IMR-90 (cell line): ENCODE data around the gene MDH1B. TPM values are rescaled to one million over a fixed set of nuclear protein-coding genes. Genes with fewer than 3 reads are reported as not detected.

Experiments
- ATAC-seq: fragments of 200-7000 bp; cut with Tn5 transposase; 2 replicates; pipeline ENCODE4 v1.9.1; 2020; ENCODE audit warnings: low read depth, mild to moderate bottlenecking, moderate library complexity
- BruUV-seq: library from RNA; stranded (reverse); fragments of 400-500 nt; replicated peaks from 2 replicates; lab custom pipeline; 2021; lab: Mats Ljungman, UMichigan
- CTCF ChIA-PET: fragments of 300-600 bp; formaldehyde crosslinking; extraction: SDS; loops from one replicate; lab custom pipeline; 2021; ENCODE audit warnings: antibody characterized with exemption; lab: Yijun Ruan, JAX
- POLR2A ChIA-PET: fragments of 300-600 bp; sonication (Branson Sonifier 250); formaldehyde crosslinking; loops from one replicate; lab custom pipeline; 2022; ENCODE audit warnings: antibody characterized with exemption; ENCODE audit not compliant: unreplicated experiment; lab: Charles Lee
- DNase-seq: peaks from one replicate; pipeline ENCODE4 v3.0.0; 2013
- H2AFZ ChIP-seq: replicated peaks from 2 replicates; pipeline ENCODE3; 2013; ENCODE audit warnings: low read length, mild to moderate bottlenecking; ENCODE audit not compliant: poor library complexity
- H2AK5ac ChIP-seq: 2 replicates; pipeline ENCODE4 v1.6.1; 2013; ENCODE audit warnings: low read depth, low read length, inconsistent platforms
- H2AK9ac ChIP-seq: replicated peaks from 2 replicates; pipeline ENCODE3; 2013; ENCODE audit warnings: mild to moderate bottlenecking, low read depth, low read length, moderate library complexity; ENCODE audit not compliant: poor library complexity
- H2BK120ac ChIP-seq: 2 replicates; pipeline ENCODE4 v1.6.1; 2013; ENCODE audit warnings: low read depth, low read length, inconsistent platforms
- H2BK15ac ChIP-seq: 3 replicates; pipeline ENCODE4 v1.6.1; 2013; ENCODE audit warnings: low read depth, low read length, inconsistent platforms
- H2BK20ac ChIP-seq: 2 replicates; pipeline ENCODE4 v1.6.1; 2013; ENCODE audit warnings: low read depth, mild to moderate bottlenecking, inconsistent platforms, low read length, moderate library complexity
- H2BK5ac ChIP-seq: 2 replicates; pipeline ENCODE4 v1.6.1; 2013; ENCODE audit warnings: mild to moderate bottlenecking, low read depth, low read length, inconsistent platforms; ENCODE audit not compliant: poor library complexity, severe bottlenecking
- H3K14ac ChIP-seq: replicated peaks from 2 replicates; pipeline ENCODE4 v1.6.1; 2013; ENCODE audit warnings: low read depth, low read length, inconsistent platforms
- H3K18ac ChIP-seq: 2 replicates; pipeline ENCODE4 v1.6.1; 2013; ENCODE audit warnings: low read depth, low read length, control low read depth
- H3K23ac ChIP-seq: 2 replicates; pipeline ENCODE4 v1.6.1; 2013; ENCODE audit warnings: low read depth, low read length, inconsistent platforms
- H3K27ac ChIP-seq: 2 replicates; pipeline ENCODE4 v1.5.1; 2013; ENCODE audit warnings: mild to moderate bottlenecking, control low read depth, low read length; ENCODE audit not compliant: insufficient read depth
- H3K27me3 ChIP-seq: 2 replicates; pipeline ENCODE4 v1.6.1; 2013; ENCODE audit warnings: low read length; ENCODE audit not compliant: control insufficient read depth, insufficient read depth
- H3K36me3 ChIP-seq: 2 replicates; pipeline ENCODE4 v1.6.1; 2013; ENCODE audit warnings: low read length, mixed read lengths; ENCODE audit not compliant: control insufficient read depth, insufficient read depth
- H3K4ac ChIP-seq: 2 replicates; pipeline ENCODE4 v1.6.1; 2013; ENCODE audit warnings: low read depth, low read length, inconsistent platforms
- H3K4me1 ChIP-seq: 2 replicates; pipeline ENCODE4 v1.6.1; 2013; ENCODE audit warnings: low read length, mixed read lengths; ENCODE audit not compliant: control insufficient read depth, insufficient read depth
- H3K4me2 ChIP-seq: 2 replicates; pipeline ENCODE4 v1.6.1; 2013; ENCODE audit warnings: low read depth, mild to moderate bottlenecking, control low read depth, low read length, moderate library complexity
- H3K4me3 ChIP-seq: 2 replicates; pipeline ENCODE4 v1.5.1; 2013; ENCODE audit warnings: low read depth, mild to moderate bottlenecking, control low read depth, low read length, moderate library complexity; ENCODE audit not compliant: insufficient read depth
- H3K56ac ChIP-seq: 2 replicates; pipeline ENCODE4 v1.6.1; 2013; ENCODE audit warnings: low read length, inconsistent platforms; ENCODE audit not compliant: insufficient read depth; ENCODE audit errors: extremely low read depth
- H3K79me1 ChIP-seq, 2 experiments: 2 replicates each; pipeline ENCODE4 v1.6.1; 2013; ENCODE audit warnings: low read length in 2 of 2, inconsistent platforms in 1 of 2, low read depth in 1 of 2
- H3K9ac ChIP-seq: 2 replicates; pipeline ENCODE4 v1.6.1; 2013; ENCODE audit warnings: low read depth, low read length, control low read depth
- H3K9me1 ChIP-seq: 2 replicates; pipeline ENCODE4 v1.6.1; 2013; ENCODE audit warnings: low read length, inconsistent platforms; ENCODE audit not compliant: insufficient read depth
- H3K9me3 ChIP-seq: 2 replicates; pipeline ENCODE4 v1.6.1; 2013; ENCODE audit warnings: low read length; ENCODE audit not compliant: control insufficient read depth, insufficient read depth
- H4K20me1 ChIP-seq: 2 replicates; pipeline ENCODE4 v1.6.1; 2013; ENCODE audit warnings: low read length, inconsistent platforms; ENCODE audit not compliant: insufficient read depth
- H4K5ac ChIP-seq: 2 replicates; pipeline ENCODE4 v1.6.1; 2013; ENCODE audit warnings: mild to moderate bottlenecking, low read depth, low read length, control low read depth
- H4K8ac ChIP-seq, 2 experiments: 2 replicates each; pipeline ENCODE4 v1.6.1; 2013; ENCODE audit warnings: low read depth in 2 of 2, low read length in 2 of 2, control low read depth in 1 of 2, inconsistent platforms in 1 of 2
- H4K91ac ChIP-seq: 2 replicates; pipeline ENCODE4 v1.6.1; 2013; ENCODE audit warnings: low read depth, low read length, inconsistent platforms; ENCODE audit not compliant: insufficient read depth
- FOS ChIP-seq: fragments of 150-350 bp; IDR thresholded peaks from 2 replicates; pipeline ENCODE4 v1.6.1; 2016; ENCODE audit warnings: low read depth, low read length
- NFE2L2 ChIP-seq: fragments of 150-350 bp; IDR thresholded peaks from 2 replicates; pipeline ENCODE4 v1.6.1; 2016; ENCODE audit warnings: low read depth, mild to moderate bottlenecking, low read length
- WGBS, 2 experiments: methylation state at CpG; one replicate each; pipeline versions ENCODE4 v1.1.5 to v1.1.7; 2013; ENCODE audit warnings: missing lambda C conversion rate in 2 of 2; ENCODE audit not compliant: insufficient read length in 1 of 2; ENCODE audit errors: extremely low coverage in 2 of 2; 5-methylcytosine and 5-hydroxymethylcytosine counted together
- dilution Hi-C: fragments of 300-500 bp; cut with HindIII; formaldehyde crosslinking; loops from one replicate; pipeline ENCODE4 v1.14.3; 2018; ENCODE audit warnings: low sequenced_read_pairs; ENCODE audit not compliant: unreplicated experiment
- in situ Hi-C: fragments of 300-500 bp; cut with MboI; formaldehyde crosslinking; loops from 3 replicates; pipeline ENCODE4 v1.14.3; 2019; ENCODE audit warnings: low sequenced_read_pairs, inconsistent platforms, mixed read lengths
- intact Hi-C: fragments of 100-400 bp; cut with micrococcal nuclease; formaldehyde crosslinking; loops from 2 replicates; pipeline ENCODE4 v1.10.0; 2022
- polyA plus RNA-seq, 3 experiments: library from polyadenylated mRNA; depleted of rRNA; stranded (reverse); fragments of >200 nt; gene quantifications; 2 replicates each; pipeline ENCODE4 v1.2.3, GENCODE V29; 2012; ENCODE audit warnings: low replicate concordance in 1 of 3
- total RNA-seq: library from RNA; depleted of rRNA; stranded (reverse); fragments of >200 nt; gene quantifications from 2 replicates; pipeline ENCODE4 v1.2.3, GENCODE V29; 2012

Gene MDH1B
- total and polyA plus RNA-seq, 2 of the 4 experiments (the other 2 are of a cell fraction), result 0.38 to 0.54 TPM

- in situ Hi-C loops (no loop called here), dilution Hi-C loops (no loop called here), intact Hi-C loops (no loop called here)
- no peaks in the 10 kb centered on the region for H3K79me1 ChIP-seq
- DNase-seq (peak; percentile 32), ATAC-seq (peak; percentile 74)
- ChIA-PET POLR2A (no interaction called here), CTCF (no interaction called here)
- no peak overlapping the region for H2BK20ac ChIP-seq
- no peak overlapping the region for H3K9ac ChIP-seq
- no peak overlapping the region for H3K4ac ChIP-seq
- no peak overlapping the region for H2BK5ac ChIP-seq
- H3K4me1 ChIP-seq, result no peaks in the 10 kb centered on the region
- BruUV-seq, result no TSS peak
- H3K36me3 ChIP-seq, result no peaks in the 10 kb centered on the region
- H3K27ac ChIP-seq, result no peak overlapping the region
- H3K23ac ChIP-seq, result no peak overlapping the region
- no peak overlapping the region for H2AK5ac ChIP-seq
- H3K14ac ChIP-seq, result no peak overlapping the region
- H3K4me2 ChIP-seq, result no peak overlapping the region
- H2BK120ac ChIP-seq, result no peak overlapping the region
- H3K4me3 ChIP-seq, result no peak overlapping the region
- H3K56ac ChIP-seq, result no peak overlapping the region
- no peak overlapping the region for H3K18ac ChIP-seq
- H4K20me1 ChIP-seq, result no peaks in the 10 kb centered on the region
- no peaks in the 10 kb centered on the region for H3K27me3 ChIP-seq
- TF ChIP-seq NFE2L2 (no peak), FOS (peak; percentile 26; the same call in 1 of the 2 replicates)
- H4K5ac ChIP-seq, result no peak overlapping the region
- no peaks in the 10 kb centered on the region for H3K9me3 ChIP-seq
- H3K9me1 ChIP-seq, result no peaks in the 10 kb centered on the region
- no peak overlapping the region for H4K8ac ChIP-seq
- H4K91ac ChIP-seq, result no peak overlapping the region
- no peak overlapping the region for H2AK9ac ChIP-seq
- no CpG with 5 or more reads among the region's 7 CpGs for WGBS, 2 experiments
- H2BK15ac ChIP-seq, result no peak overlapping the region
- H2AFZ ChIP-seq, result no peak overlapping the region
These were observed 36.6 kb downstream of the MDH1B start for GRCh38 chr2:206728277-206729199.
